Fibroblast of villous mesenchyme (primary cell): ENCODE measurements around the gene ZNF236. TPM values are rescaled to one million over a fixed set of nuclear protein-coding genes. Genes with fewer than 3 reads are reported as not detected.
A peak's percentile ranks its signal among the peaks of the same experiment; 100 is the strongest.
"Not testable (repeated sequence)": the region's sequence is repeated elsewhere in the genome, so short reads cannot be mapped to it uniquely, and the experiment has no call there.

Experiments
- DNase-seq: peaks from one replicate; pipeline ENCODE4 v3.0.0-alpha.2; 2010; ENCODE audit warnings: low read depth
- H3K4me3 ChIP-seq: 2 replicates; pipeline ENCODE4 v1.5.1; 2011; ENCODE audit warnings: low read depth, mild to moderate bottlenecking, low read length
- total RNA-seq: library from RNA; depleted of rRNA; stranded (reverse); fragments of >200 nt; gene quantifications from 2 replicates; pipeline ENCODE4 v1.2.3, GENCODE V29; 2012
- TF ChIP-seq, protein P1 (sequence below): IDR thresholded peaks from 2 replicates; pipeline ENCODE4 v1.5.1; 2012; ENCODE audit warnings: low read depth, mild to moderate bottlenecking, low read length; ENCODE audit not compliant: insufficient read depth

ZNF236 gene
- total RNA-seq, 1 donor, result 12.5 TPM

DNA sequence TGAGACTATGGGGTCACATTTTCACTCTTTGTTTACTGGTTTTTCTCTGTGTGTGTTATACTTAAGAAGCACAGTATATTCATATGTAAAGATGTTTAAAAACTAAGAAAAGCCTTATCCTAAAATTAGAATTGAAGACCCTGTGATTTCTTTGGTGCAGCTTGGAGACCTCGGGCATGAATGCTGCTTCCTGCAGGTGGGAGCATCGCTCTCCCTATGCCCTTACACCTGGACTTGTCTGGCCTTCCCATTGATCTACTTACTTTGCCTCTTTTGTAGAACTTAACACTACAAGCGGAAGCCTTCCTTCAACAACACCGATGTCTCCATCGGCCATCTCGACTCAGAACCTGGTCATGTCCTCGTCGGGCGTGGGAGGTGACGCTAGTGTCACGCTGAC is 114.5 kb downstream of the ZNF236 start:
- TF ChIP-seq, protein P1, sequence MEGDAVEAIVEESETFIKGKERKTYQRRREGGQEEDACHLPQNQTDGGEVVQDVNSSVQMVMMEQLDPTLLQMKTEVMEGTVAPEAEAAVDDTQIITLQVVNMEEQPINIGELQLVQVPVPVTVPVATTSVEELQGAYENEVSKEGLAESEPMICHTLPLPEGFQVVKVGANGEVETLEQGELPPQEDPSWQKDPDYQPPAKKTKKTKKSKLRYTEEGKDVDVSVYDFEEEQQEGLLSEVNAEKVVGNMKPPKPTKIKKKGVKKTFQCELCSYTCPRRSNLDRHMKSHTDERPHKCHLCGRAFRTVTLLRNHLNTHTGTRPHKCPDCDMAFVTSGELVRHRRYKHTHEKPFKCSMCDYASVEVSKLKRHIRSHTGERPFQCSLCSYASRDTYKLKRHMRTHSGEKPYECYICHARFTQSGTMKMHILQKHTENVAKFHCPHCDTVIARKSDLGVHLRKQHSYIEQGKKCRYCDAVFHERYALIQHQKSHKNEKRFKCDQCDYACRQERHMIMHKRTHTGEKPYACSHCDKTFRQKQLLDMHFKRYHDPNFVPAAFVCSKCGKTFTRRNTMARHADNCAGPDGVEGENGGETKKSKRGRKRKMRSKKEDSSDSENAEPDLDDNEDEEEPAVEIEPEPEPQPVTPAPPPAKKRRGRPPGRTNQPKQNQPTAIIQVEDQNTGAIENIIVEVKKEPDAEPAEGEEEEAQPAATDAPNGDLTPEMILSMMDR, result no peak
- H3K4me3 ChIP-seq, result no peak overlapping the region
- DNase-seq, result no peak

DNA sequence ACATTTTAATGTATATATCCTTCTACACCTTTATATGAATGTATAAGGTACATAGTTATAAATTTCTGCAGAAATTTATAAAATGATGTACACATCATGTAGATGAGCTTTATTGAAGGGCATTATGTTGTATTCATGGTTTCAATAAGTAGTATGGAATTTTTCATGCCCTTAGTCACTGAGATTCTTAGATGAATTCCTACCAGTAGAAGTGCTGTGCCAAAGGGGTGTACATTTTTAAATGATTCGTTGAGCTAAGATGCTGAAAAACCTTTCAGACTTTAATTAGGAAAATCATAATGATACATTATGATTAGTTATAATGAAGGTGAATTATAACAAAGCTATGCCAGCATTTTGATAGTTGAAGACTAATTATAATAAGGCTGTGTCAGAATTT is 115.2 kb downstream of the ZNF236 start:
- no peak for DNase-seq
- TF ChIP-seq, protein P1, result no peak
- no peak overlapping the region for H3K4me3 ChIP-seq

DNA sequence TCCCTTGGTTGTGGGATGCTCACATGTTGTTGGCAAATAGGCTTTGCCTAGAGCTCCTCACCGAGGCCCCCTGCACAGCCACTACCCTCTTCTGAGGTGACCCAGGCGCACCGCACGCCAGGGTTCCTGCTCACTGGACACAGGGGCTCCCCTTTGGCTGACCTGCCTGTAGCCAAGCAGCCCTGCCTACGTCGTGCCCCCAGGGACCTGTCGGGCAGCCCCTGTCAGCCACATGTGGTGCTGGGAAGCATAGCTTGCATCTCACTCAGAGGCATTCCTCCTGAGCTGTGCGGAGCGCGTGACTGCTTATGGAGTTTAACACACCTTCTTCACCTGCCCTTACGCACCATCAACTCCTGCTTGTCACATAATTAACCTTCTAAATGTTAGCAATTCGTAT is 116.3 kb downstream of the ZNF236 start:
- DNase-seq, result no peak
- TF ChIP-seq, protein P1, result no peak
- H3K4me3 ChIP-seq, result no peak overlapping the region

DNA sequence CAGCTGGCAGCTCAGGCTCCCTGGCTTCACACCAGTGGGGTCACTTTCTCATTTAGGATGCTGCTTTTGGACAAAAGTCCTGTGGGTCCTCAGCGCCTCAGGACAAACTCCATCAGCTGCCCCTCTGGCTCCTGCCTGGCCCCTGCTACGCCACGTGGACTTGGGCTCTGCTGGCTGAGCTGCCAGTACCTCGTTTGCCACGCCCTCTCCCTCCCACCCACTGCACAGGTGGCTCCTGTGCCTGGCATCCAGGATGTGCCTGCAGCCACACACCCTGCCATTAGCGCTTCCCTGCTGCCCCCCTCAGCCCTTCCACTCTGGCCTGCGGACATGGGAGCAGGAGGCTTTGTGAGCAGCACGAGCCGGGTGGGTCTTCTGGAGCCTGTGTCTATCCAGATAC is 118.9 kb downstream of the ZNF236 start:
- TF ChIP-seq, protein P1, result no peak
- no peak overlapping the region for H3K4me3 ChIP-seq
- no peak for DNase-seq

DNA sequence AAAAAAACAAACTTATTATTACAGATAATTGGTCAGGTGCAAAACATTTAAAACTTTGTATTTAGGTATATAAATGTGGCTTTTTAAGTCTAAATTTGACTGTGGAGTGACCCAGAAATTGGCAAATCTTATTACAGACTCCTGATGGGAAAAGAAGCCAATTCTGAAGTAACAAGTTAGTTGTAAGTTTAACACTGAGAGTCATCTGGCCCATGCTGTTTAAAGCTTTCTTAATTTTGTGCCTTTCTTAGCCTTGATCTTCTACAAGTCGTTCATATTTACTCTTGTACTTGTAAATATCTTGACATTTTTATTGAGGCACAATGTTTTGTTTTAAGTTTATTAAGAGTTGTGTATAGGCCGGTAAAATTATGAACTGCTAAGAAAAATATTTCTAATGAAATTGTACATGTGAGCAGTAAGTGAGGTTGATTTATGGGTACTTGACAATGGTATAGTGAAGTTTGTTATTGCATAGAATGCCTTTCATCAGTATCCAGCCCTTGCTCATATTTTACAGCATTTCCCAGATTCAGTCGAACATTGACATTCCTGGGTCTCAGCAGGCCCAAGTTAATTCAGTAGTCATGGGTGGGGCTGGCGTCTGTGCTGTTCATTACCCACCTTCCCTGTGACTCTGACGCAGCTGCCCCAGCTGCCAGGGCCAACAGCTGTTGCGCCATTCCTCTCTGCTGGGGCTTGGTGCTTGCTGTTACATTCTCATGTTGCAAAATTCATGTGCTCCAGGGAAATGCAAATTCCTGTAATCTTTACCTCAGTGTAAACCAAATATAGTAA is 121.4 kb downstream of the ZNF236 start:
- TF ChIP-seq, protein P1, result no peak
- H3K4me3 ChIP-seq, result no peak overlapping the region
- peak; percentile 98 for DNase-seq

DNA sequence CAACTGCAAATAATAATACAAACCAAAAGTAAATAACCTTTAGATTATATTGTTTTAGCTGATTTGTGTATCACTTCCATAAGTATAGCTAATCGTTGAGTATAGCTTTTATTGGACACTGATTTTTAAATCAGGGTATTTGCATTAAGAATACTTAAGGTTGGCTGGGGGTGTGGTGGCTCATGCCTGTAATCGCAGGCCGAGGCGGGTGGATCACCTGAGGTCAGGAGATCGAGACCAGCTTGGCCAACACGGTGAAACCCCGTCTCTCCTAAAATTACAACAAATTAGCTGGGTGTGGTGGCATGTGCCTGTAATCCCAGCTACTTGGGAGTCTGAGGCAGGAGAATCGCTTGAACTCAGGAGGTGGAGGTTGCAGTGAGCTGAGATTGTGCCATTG is 122.0 kb downstream of the ZNF236 start:
- H3K4me3 ChIP-seq, DNase-seq: not testable (repeated sequence)

DNA sequence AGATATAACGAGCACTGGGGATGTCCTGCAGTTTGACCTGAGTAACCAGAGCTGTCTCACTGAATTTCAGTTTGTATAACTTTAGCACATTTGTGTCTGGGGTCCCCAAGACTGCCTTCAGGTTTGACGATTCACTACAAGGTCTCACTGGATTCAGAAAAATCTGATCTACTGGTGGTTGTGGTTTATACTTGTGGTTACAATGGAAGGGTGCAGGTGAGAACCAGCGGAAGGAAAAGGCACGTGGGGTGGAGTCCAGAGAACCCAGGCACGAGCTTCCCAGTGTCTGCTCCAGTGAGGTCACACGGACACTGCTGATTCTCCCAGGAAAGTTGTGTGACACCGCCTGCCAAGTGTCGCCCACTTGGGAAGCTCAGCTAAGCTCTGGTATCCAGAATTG is 126.0 kb downstream of the ZNF236 start:
- DNase-seq, result no peak
- no peak overlapping the region for H3K4me3 ChIP-seq
- TF ChIP-seq, protein P1, result no peak
